GM21528 (cell line): ENCODE data around the gene OR5K3.
"Not testable (repeated sequence)": the region's sequence is repeated elsewhere in the genome, so short reads cannot be mapped to it uniquely, and the experiment has no call there.

ENCODE experiments used
- ATAC-seq: cut with Tn5 transposase; IDR thresholded peaks from one replicate; pipeline ENCODE4 v1.9.1; 2021; ENCODE audit warnings: mild to moderate bottlenecking, moderate library complexity; ENCODE audit not compliant: unreplicated experiment, low FRiP score

OR5K3 gene, protein sequence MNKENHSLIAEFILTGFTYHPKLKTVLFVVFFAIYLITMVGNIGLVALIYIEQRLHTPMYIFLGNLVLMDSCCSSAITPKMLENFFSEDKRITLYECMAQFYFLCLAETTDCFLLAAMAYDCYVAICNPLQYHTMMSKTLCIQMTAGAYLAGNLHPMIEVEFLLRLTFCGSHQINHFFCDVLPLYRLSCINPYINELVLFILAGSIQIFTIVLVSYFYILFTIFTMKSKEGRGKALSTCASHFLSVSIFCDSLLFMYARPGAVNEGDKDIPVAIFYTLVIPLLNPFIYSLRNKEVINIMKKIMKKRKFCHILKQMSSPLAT

DNA sequence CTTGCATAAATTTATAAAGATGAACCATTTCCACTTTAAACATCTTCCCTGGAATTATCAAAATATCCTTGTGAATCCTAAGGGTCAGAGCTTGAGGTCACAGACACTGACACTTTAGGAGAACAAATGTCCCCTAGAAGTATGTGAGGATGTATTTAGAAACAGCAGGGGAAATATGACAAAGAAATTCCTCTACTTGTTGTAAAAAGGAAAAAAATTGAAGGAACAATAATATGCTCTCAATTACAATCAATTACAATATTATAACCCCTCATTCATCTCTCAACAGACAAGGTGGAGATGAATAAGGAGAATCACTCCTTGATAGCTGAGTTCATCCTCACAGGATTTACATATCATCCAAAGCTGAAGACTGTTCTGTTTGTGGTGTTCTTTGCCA lies at the start of gene OR5K3:
TSS of gene OR5K3 (plus strand) at position 301 of the 400 bp plus-strand sequence. CDS start at position 301, 0 bp downstream.
- no peak for ATAC-seq

DNA sequence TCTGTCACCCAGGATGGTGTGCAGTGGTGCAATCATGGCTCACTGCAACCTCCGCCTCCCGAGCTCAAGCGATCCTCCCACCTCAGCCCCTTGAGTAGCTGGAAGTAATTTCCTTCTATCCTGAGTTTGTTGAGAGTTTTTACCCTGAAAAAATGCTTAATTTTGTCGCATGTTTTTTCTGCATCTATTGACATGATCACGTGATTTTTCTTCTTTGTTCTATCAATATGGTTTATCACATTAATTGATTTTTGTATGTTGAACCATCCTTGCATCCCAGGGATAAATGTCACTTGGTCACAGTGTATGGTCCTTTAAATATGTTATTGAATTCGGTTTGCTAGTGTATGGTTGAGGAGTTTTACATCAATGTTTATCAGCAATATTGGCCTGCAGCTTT lies 48.7 kb upstream of the OR5K3 start:
- no peak for ATAC-seq

DNA sequence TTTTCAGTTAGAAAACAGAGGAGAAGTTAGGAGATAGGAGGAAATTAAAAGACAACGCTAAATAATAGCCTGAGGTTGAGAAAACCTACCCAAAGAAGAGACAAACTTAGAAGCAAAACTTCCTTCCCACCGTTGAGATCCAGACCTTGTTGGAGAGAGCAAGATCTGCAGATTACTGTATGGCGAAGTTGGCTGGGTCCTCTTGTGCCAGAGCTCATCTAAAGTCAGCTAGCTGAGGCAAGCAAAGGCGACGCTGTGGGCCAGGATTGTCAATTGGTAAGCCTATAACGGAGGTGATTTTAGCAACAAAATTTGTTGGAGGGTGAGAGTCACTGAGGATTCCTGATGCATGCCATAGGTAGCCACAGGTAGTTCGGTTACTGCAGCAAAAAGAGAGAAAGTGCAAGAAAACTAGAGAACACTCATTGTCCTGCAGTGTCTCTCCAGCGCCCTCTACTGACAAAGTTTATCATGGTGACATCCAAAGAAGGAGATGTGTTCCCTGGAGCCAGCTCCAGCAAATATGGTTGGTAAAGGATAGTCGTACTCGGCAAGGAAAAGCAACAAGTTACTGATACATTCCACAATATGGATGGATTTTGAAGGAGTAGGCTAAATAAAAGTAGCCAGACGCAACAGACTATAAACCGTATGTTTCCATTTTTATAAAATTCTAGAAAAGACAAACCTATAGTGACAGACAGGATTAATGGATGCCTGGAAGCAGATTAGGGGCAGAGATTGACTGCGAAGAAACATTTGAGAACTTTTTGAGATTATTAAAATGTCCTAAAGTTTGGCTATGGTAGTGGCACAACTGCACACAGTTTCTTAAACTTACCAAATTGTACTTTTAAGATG lies 46.6 kb upstream of the OR5K3 start:
- ATAC-seq: no peak

DNA sequence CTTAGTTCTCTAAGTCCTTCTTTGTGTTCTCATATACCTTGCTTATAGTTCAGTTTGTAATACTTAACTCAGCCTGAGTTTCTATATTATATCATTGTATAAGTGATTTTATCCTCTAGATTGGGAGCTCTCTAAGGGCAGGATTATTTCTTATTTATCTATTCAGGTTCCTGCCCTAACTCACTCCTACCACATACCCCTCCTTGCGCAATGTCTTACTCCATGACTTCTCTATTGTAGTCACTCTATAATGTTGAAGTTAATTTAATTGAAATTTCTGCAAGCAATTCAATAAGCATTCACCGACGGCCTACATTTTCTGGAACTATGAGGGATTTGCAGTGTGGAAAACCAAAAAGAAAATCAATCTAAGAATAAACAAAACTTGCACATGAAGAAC lies 40.4 kb upstream of the OR5K3 start:
- ATAC-seq: no peak

DNA sequence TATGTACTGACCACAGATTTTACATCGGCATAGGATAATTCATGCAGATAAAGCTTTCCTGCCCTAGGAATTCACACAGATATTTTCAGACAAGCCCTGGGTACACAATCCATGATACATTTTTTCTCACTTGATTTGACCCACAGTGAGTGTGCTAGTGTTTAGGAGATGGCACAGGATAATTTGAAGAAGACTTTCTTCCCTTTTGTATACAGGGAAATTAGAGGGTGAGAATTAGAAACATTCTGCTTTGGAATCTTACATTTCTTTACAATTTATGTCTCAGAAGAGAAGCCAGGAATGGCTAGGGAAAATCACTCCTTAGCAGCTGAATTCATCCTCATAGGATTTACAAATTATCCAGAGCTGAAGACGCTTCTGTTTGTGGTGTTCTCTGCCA lies 36.9 kb upstream of the OR5K3 start, which contains the start of gene OR5K4:
TSS of gene OR5K4 (plus strand) at position 301 of the 400 bp plus-strand sequence. CDS start at position 301, 0 bp downstream.
- no peak for ATAC-seq

DNA sequence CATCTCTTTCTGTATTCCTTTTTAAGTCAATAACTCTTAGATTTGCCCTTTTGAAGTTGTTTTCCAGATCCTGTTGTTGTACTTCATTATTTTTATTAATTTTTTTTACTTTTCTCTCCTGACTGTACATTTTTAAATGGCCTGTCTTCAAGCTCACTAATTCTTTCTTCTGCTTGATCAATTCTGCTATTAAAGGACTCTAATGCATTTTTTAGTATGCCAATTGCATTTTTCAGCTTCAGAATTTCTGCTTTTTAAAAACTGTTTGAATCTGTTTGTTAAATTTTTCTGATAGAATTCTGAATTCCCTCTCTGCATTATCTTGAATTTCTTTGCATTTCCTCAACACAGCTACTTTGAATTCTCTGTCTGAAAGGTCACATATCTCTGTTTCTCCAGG lies 31.2 kb upstream of the OR5K3 start:
- no peak for ATAC-seq

DNA sequence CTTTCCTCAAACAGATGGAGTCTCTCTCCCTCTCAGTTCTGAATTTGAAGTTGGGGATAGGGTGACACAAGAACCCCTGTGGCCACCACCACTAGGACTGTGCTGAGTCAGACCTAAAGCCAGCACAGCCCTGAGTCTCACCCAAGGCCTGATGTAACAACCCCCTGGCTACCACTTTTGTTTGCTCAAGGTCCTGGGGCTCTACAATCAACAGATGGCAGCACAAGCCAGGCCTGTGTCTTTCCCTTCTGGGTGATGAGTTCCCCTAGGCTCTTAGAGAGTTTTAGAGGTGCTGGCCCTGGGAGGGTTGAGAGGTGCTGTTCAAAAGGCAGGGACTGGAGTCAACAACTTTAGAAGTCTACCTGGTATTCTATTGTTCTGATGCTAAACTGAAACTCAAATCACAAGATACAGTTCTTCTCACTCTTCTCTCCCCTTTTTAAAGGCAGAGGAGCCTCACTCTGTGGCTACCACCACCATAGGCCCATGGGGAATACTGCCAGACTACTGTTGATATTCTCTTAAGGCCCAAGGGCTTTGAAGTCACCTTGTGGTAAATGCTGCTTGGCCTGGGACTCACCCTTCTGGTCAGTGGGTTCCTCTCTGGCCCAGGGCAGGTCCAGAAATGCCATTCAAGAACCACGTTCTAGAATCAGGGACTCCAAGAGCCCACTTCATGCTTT lies 30.3 kb upstream of the OR5K3 start:
- ATAC-seq: peak; percentile 66

DNA sequence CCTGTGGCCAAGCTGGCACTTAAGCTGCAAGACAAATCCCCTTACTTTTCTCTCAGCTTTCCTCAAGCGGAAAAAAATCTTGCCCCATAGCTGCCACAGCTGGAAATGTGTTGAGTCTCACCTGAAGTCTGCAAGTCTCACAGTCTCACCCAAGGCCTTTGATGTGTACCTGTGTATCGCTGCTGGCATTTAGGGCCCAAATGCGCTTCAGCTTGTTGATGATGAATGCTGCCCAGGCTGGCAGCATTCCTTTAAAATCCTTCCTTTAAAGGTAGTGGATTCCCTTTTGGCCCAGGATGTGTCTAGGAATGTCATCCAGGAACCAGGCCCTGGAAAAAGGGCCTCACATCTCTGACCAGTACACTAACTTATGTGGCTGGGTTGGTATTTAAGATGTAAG lies 29.8 kb upstream of the OR5K3 start:
- ATAC-seq: no peak

DNA sequence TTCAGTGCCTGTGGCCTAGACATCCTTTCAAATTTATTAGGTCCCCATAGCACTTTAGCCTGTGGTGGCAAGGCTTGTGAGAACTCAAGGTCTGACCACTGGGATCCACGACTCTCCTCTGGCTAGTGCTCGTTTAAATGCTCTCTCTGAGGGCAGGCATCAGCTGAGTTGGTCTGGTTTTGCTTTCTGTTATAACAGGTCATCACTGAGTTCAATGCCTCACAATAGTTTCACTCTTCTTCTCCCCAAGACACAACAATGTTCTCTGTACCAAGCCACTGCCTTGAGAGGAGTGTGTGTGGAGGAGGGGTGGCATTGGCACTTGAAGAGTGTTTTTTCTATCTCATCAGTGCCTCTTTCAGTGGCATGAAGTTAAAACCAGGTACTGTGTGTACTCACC lies 29.2 kb upstream of the OR5K3 start:
- no peak for ATAC-seq

DNA sequence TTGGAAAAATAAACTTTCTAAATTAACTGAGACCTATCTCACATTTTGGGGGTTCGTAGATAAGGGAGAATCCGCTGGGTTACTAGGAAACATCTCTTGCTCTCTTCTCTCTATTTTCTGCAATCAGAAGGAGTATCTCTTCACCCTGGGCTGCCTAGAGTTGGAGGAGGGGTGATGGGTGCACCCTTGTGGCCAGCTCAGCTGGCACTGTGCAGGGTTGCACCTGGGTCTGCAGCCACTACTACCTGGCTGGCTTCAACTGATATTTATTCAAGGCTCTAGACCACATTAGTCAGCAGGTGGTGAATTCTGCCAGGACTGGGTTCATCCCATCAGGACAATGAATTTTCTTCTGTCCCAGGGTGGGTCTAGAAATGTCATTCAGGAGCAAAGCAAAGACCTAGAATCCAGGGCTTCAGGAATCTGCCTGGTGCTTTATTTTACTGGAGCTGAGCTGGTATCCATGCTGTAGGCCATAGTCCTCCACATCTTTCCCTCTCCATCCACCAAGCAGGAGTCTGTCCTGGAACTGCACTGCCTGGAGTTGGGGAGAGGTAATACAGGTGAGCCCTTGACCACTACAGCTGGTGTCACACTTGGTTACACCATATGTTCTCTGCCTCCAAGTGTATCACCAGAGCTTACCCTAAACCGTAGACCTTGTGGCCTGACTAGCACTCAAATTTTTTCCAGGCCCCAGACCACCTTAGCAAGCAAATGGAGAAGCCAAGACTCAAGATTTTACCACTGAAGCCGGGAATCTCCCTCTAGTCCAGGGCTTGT lies 22.8 kb upstream of the OR5K3 start:
- ATAC-seq: no peak

DNA sequence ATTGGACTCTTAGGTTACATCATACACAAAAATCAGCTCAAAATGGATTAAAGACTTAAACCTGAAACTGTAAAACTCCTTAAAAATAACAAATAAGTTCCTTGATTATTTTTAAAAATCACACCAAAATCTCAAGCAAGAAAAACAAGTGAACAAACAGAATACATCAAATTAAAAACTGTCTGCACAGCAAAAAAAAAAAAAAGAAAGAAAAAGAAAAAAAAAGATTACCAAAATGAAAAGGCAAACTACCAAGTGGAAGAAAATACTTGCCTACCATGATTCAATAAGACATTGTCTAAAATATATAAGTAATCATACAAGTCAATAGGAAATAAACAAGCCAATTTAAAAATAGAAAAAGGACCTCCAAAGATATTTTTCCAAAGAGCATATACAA lies 19.3 kb upstream of the OR5K3 start:
- ATAC-seq: no peak

DNA sequence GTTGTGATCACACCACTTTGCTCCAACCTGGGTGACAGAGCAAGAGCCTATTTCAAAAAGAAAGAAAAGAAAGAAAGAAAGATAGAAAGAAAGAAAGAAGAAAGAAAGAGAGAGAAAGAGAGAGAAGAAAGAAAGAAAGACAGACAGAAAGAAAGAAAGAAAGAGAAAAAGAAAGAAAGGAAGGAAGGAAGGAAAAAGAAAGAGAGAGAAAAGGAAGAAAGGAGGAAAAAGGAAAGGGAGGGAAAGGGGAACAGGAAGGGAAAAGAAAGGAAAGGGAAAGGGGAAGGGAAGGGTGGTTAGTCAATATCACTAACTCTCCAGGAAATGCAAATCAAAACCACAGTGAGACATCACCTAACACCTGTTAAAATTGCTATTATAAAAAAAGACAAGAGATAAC lies 18.6 kb upstream of the OR5K3 start:
- ATAC-seq: no peak

DNA sequence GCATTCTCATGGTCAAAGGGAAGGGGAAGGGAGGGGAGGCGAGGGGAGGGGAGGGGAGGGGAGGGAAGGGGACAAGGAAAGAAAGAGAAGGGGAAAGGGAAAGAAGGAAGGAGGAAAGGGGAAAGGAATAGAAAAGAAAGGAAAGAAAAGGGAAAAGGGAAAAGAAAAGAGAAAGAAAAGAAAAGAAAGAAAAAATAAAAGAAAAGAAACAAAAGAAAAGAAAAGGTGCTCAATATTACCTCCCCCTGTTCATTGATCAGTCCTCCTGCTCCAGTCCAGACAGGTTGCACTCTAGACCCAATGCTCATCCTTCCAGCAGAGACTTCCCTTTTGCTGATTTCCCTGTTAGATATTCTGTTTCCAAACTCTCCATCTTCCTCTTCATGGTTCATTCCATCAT lies 18.0 kb upstream of the OR5K3 start:
- ATAC-seq: no peak

DNA sequence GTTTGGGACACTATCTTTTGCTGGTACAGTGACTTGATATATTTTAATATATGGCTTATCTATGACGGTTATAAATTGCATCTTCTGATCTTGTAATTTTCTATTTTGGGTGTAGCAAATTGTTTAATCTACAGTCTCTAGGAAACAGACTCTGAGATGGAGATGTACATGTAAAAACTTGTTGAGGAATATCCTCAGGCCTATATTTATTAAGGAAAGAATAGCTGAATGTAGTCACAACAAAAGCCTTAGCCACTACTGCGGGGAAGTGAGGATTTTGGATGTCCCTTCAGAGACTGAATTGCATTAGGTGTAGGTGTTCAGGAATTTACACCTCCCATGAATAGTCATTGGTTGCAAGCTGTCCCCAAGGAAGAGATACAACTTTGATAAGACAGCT lies 13.8 kb upstream of the OR5K3 start:
- ATAC-seq: no peak

DNA sequence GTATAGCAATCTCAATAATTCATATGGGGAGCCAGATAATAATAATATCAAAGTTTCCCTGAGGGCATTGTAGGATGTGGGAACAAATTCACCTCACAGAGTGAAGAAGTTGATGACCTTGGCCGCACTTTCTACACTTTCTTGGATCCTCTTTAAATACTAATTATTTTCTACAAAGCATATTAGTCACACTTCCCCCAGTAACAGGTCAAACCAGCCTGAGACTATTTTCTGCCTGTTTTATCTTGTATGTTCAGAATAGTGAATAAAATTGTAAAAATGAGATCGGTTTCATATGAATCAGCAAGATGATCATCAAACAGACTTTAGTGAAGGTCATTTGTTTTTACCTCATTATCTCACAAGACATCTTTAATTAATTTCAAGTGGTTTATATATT lies 2.3 kb upstream of the OR5K3 start:
- no peak for ATAC-seq

DNA sequence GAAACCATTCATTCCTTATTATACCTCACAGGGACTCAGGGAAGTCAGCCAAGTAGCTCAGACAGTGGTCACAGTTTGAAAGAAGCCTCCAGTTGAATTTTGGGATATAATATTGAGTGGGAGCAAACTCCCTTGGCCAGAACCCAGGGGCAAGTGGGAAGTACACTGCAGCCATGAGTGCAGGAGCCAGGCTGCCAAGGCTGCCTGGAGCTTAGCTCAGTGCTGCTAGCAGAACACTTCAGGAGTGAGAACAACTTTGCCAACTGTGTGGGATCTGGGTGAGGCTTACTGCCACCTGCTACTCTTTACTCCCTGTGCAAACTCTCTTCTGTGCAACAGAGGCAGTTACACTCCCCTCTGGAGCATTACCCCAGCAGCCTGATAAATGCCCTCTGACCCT lies 4.6 kb downstream of the OR5K3 start:
- no peak for ATAC-seq

DNA sequence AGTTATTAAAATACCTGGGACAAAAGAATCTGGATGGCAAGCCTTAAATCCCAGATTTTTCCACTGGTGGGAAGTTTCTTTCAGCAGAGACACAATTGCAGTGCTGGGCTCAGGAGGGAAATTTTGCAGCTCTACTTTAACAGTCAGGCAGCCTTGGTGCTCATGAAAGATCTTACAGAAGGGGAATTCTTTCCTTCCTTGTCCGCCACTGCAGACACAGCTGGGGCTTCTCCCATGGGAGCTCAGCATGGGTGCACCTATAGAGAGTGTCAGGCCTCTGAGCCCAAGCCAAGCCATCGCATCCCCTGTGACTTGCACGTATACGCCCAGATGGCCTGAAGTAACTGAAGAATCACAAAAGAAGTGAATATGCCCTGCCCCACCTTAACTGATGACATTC lies 6.0 kb downstream of the OR5K3 start:
- ATAC-seq: not testable (repeated sequence)

DNA sequence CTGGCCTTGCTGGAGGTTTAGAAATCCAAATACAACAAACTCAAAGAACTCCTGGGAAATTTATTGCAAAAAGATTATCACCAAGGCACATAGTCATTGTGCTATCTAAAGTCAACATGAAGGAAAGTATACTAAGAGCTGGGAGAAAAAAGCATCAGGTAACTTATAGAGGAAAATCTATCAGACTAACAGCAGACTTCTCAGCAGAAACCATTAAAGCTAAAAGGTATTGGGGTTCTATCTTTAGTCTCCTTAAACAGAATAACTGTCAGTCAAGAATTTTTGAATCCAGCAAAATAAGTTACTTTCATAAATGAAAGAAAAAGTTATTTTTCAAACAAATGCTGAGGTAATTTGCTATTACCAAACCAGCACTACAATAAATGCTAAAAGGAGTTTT lies 8.0 kb downstream of the OR5K3 start:
- no peak for ATAC-seq

DNA sequence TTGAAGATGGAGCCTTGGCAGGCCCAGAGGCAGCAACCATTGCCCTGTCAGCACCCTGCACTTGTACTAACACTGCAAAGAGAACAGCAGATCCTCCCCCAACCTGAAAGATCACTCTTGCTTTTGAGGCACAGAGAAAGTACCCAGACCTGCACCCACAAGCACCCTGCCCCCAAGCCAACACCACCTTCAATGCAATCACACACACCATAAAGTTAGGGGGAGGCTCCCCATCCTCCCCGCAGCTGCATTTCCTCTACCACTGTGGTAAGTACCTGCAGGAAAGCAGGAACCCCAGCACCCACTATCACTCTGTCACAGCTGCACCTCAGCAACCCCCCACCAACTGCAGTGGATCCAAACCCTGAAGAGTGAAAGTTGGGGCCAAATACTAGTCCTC lies 12.0 kb downstream of the OR5K3 start:
- no peak for ATAC-seq

DNA sequence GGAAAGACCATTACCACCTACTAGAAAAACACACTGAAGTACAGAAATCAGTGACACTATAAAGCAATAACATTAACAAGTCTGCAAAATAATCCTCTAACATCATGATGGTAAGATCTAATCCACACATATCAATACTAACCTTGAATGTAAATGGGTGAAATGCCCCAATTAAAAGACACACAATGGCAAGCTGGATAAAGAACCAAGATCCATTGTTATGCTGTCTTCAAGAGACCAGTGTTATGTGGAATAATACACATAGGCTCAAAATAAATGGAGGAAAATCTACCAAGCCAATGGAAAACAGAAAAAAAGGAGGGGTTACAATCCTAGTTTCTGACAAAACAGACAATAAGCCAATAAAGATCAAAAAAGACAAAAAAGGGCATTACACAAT lies 13.5 kb downstream of the OR5K3 start:
- no peak for ATAC-seq
